ENCODE data around the gene NUP98. TPM values are rescaled to one million over a fixed set of nuclear protein-coding genes. Genes with fewer than 3 reads are reported as not detected.

NUP98 gene
- total RNA-seq, 2 donors from 2014 or later, result 135 to 216 TPM

- Histone ChIP-seq H3K36me3 (peaks cover 16% of the 10 kb centered on the region), H3K27me3 (replicated peaks; ENCODE audit: insufficient read depth) (no peaks in the 10 kb centered on the region), H3K27ac (no peak overlapping the region), H3K9me3 (no peaks in the 10 kb centered on the region), H3K4me3 (no peak overlapping the region), H3K4me1 (ENCODE audit: control insufficient read depth in 1 of 2, low read depth in 2 of 2) (no peaks in the 10 kb centered on the region)
- ATAC-seq (ENCODE audit: insufficient number of reproducible peaks, low FRiP score, low read depth), result no peak
- no peak for DNase-seq (ENCODE audit: low spot score)
- TF ChIP-seq CTCF (IDR thresholded peaks at IDR 0.05), result no peak
Measured at GRCh38 chr11:3666023-3666530, 131.3 kb downstream of the NUP98 start.

- Histone ChIP-seq H3K36me3 (peaks cover 12% of the 10 kb centered on the region), H3K27ac (no peak overlapping the region), H3K4me3 (no peak overlapping the region), H3K4me1 (ENCODE audit: control insufficient read depth in 1 of 2, low read depth in 2 of 2) (no peaks in the 10 kb centered on the region), H3K27me3 (replicated peaks; ENCODE audit: insufficient read depth) (no peaks in the 10 kb centered on the region), H3K9me3 (no peaks in the 10 kb centered on the region)
- DNase-seq (ENCODE audit: low spot score) (no peak), ATAC-seq (ENCODE audit: insufficient number of reproducible peaks, low FRiP score, low read depth) (no peak)
- TF ChIP-seq CTCF (IDR thresholded peaks at IDR 0.05), result no peak
Measured at GRCh38 chr11:3665336-3666022, 131.9 kb downstream of the NUP98 start.

- H3K27me3 ChIP-seq (replicated peaks; ENCODE audit: insufficient read depth), result no peaks in the 10 kb centered on the region
- no peak for ATAC-seq (ENCODE audit: insufficient number of reproducible peaks, low FRiP score, low read depth)
- H3K4me3 ChIP-seq, result no peak overlapping the region
- H3K36me3 ChIP-seq, result peaks cover 6% of the 10 kb centered on the region
- no peak for DNase-seq (ENCODE audit: low spot score)
- no peak for TF ChIP-seq CTCF (IDR thresholded peaks at IDR 0.05)
- no peak overlapping the region for H3K27ac ChIP-seq
- no peaks in the 10 kb centered on the region for H3K9me3 ChIP-seq
- no peaks in the 10 kb centered on the region for H3K4me1 ChIP-seq (ENCODE audit: control insufficient read depth in 1 of 2, low read depth in 2 of 2)
Measured at GRCh38 chr11:3664032-3664630, 133.2 kb downstream of the NUP98 start.

- ATAC-seq (ENCODE audit: insufficient number of reproducible peaks, low FRiP score, low read depth), result no peak
Measured at GRCh38 chr11:3662856-3663255, 134.5 kb downstream of the NUP98 start.

More at GRCh38 chr11:3662856-3663255, 134.5 kb downstream of the NUP98 start:
- peaks cover 6% of the 10 kb centered on the region for H3K36me3 ChIP-seq
- no peak overlapping the region for H3K4me3 ChIP-seq
- no peaks in the 10 kb centered on the region for H3K27me3 ChIP-seq (replicated peaks; ENCODE audit: insufficient read depth)
- no peaks in the 10 kb centered on the region for H3K9me3 ChIP-seq
- no peaks in the 10 kb centered on the region for H3K4me1 ChIP-seq (ENCODE audit: control insufficient read depth in 1 of 2, low read depth in 2 of 2)
- no peak for DNase-seq (ENCODE audit: low spot score)
- no peak overlapping the region for H3K27ac ChIP-seq
- TF ChIP-seq CTCF (IDR thresholded peaks at IDR 0.05), result no peak
